ENCODE results near the gene COL4A5.

The COL4A5 gene

GRCh38 chrX:108485960-108486359 is 46.3 kb downstream of the COL4A5 start:
- no peak overlapping the region for H3K4me3 ChIP-seq (replicated peaks in 1 of 2; ENCODE audit: low read depth in 2 of 2, low read length in 2 of 2)
- DNase-seq (ENCODE audit: low read depth in 2 of 2): no peak
- TF ChIP-seq CTCF (IDR thresholded peaks at IDR 0.05; ENCODE audit: low read depth, low read length): no peak

- DNase-seq (ENCODE audit: low read depth in 2 of 2): peak; percentile 20 to 42
- TF ChIP-seq CTCF (IDR thresholded peaks at IDR 0.05; ENCODE audit: low read depth, low read length): no peak
- H3K4me3 ChIP-seq (replicated peaks in 1 of 2; ENCODE audit: low read depth in 2 of 2, low read length in 2 of 2): no peak overlapping the region
Observed at GRCh38 chrX:108494406-108495090, 54.9 kb downstream of the COL4A5 start.

GRCh38 chrX:108511721-108512120 is 72.1 kb downstream of the COL4A5 start:
- TF ChIP-seq CTCF (IDR thresholded peaks at IDR 0.05; ENCODE audit: low read depth, low read length): no peak
- DNase-seq (ENCODE audit: low read depth in 2 of 2): peak; percentile 26 to 52
- H3K4me3 ChIP-seq (replicated peaks in 1 of 2; ENCODE audit: low read depth in 2 of 2, low read length in 2 of 2): no peak overlapping the region

- peak; percentile 50 to 73 for DNase-seq (ENCODE audit: low read depth in 2 of 2)
- no peak for TF ChIP-seq CTCF (IDR thresholded peaks at IDR 0.05; ENCODE audit: low read depth, low read length)
- H3K4me3 ChIP-seq (replicated peaks in 1 of 2; ENCODE audit: low read depth in 2 of 2, low read length in 2 of 2): no peak overlapping the region
Observed at GRCh38 chrX:108516184-108516583, 76.5 kb downstream of the COL4A5 start.

- TF ChIP-seq CTCF (IDR thresholded peaks at IDR 0.05; ENCODE audit: low read depth, low read length): no peak
- no peak for DNase-seq (ENCODE audit: low read depth in 2 of 2)
- no peak overlapping the region for H3K4me3 ChIP-seq (replicated peaks in 1 of 2; ENCODE audit: low read depth in 2 of 2, low read length in 2 of 2)
Observed at GRCh38 chrX:108527724-108528123, 88.1 kb downstream of the COL4A5 start.

- TF ChIP-seq CTCF (IDR thresholded peaks at IDR 0.05; ENCODE audit: low read depth, low read length): peak; percentile 49
- H3K4me3 ChIP-seq (replicated peaks in 1 of 2; ENCODE audit: low read depth in 2 of 2, low read length in 2 of 2): no peak overlapping the region
- peak; percentile 62 for DNase-seq (ENCODE audit: low read depth in 2 of 2)
Observed at GRCh38 chrX:108537005-108537404, 97.4 kb downstream of the COL4A5 start.

GRCh38 chrX:108541286-108541685 is 101.6 kb downstream of the COL4A5 start:
- TF ChIP-seq CTCF (IDR thresholded peaks at IDR 0.05; ENCODE audit: low read depth, low read length): no peak
- H3K4me3 ChIP-seq (replicated peaks in 1 of 2; ENCODE audit: low read depth in 2 of 2, low read length in 2 of 2): no peak overlapping the region
- DNase-seq (ENCODE audit: low read depth in 2 of 2): no peak

Measured in cardiac fibroblast (primary cell).